HepG2 (cell line): Measurements from ENCODE around the gene MX2. TPM values are rescaled to one million over a fixed set of nuclear protein-coding genes. Genes with fewer than 3 reads are reported as not detected.
A peak's percentile ranks its signal among the peaks of the same experiment; 100 is the strongest.

Experiments used
- ATAC-seq: fragments of 200-7000 bp; cut with Tn5 transposase; 3 replicates; pipeline ENCODE4 v1.9.1; 2020; ENCODE audit warnings: mild to moderate bottlenecking, moderate library complexity
- BruUV-seq: library from RNA; stranded (reverse); fragments of 400-500 nt; replicated peaks from 2 replicates; lab custom pipeline; 2021; lab: Mats Ljungman, UMichigan
- CTCF ChIA-PET: fragments of 300-600 bp; formaldehyde crosslinking; extraction: SDS; loops from one replicate; lab custom pipeline; 2021; ENCODE audit warnings: low total read pairs, inconsistent platforms, low intra/inter-chr PET ratio; lab: Yijun Ruan, JAX
- POLR2A ChIA-PET: fragments of 350-600 bp; sonication (Branson Sonifier 250); formaldehyde crosslinking; loops from one replicate; lab custom pipeline; 2020; ENCODE audit warnings: antibody characterized with exemption, inconsistent platforms; lab: Yijun Ruan, JAX
- DNase-seq: peaks from one replicate; pipeline ENCODE4 v3.0.0-alpha.2; 2015; ENCODE audit warnings: low spot score
- FAIRE-seq: peaks from 3 replicates; lab custom pipeline; 2011; peaks lifted over from hg19 to GRCh38; lab: Jason Lieb, UNC
- H2AFZ ChIP-seq: one replicate; pipeline ENCODE4 v1.6.1; 2011; ENCODE audit warnings: low read length, inconsistent platforms
- H3K27ac ChIP-seq: fragments of 300-600 bp; 3 replicates; pipeline ENCODE4 v1.8.0; 2011; ENCODE audit warnings: mixed run types, mild to moderate bottlenecking, mixed read lengths, low read length, inconsistent platforms; ENCODE audit not compliant: insufficient read depth; ENCODE audit errors: extremely low read length
- H3K27me3 ChIP-seq, 2 experiments: fragments of 200-600 bp in 1 of 2; 2 replicates in 1 of 2; 3 replicates in 1 of 2; pipeline versions ENCODE4 v1.6.0 to v1.8.0; 2011; ENCODE audit warnings: low read length in 2 of 2, mild to moderate bottlenecking in 2 of 2, moderate library complexity in 2 of 2, inconsistent platforms in 1 of 2; ENCODE audit not compliant: insufficient read depth in 2 of 2, control insufficient read depth in 1 of 2
- H3K36me3 ChIP-seq, 2 experiments: fragments of 200-600 bp in 1 of 2; replicated peaks in 1 of 2; 2 replicates in 1 of 2; 3 replicates in 1 of 2; pipeline versions ENCODE4 v1.5.1 to v1.8.0; 2011; ENCODE audit warnings: low read length in 2 of 2, inconsistent platforms in 1 of 2; ENCODE audit not compliant: insufficient read depth in 2 of 2, control insufficient read depth in 1 of 2
- H3K4me1 ChIP-seq: 2 replicates; pipeline ENCODE4 v1.5.1; 2012; ENCODE audit warnings: low read length, inconsistent platforms; ENCODE audit not compliant: insufficient read depth
- H3K4me2 ChIP-seq: 2 replicates; pipeline ENCODE4 v1.6.0; 2011; ENCODE audit warnings: low read depth, low read length, inconsistent platforms
- H3K4me3 ChIP-seq, 3 experiments: fragments of 200-600 bp in 1 of 3; sonication (generic), shearing (Covaris generic) in 1 of 3; replicated peaks in 1 of 3; 2 replicates each; pipeline ENCODE4 v1.5.1; 2011 to 2016; ENCODE audit warnings: low read length in 3 of 3, inconsistent platforms in 2 of 3, low read depth in 2 of 3, mild to moderate bottlenecking in 2 of 3, control low read depth in 1 of 3, mixed read lengths in 1 of 3; ENCODE audit not compliant: insufficient read depth in 1 of 3
- H3K79me2 ChIP-seq: one replicate; pipeline ENCODE4 v1.6.1; 2011; ENCODE audit warnings: low read length, inconsistent platforms; ENCODE audit not compliant: insufficient read depth
- H3K9ac ChIP-seq: 2 replicates; pipeline ENCODE4 v1.6.0; 2011; ENCODE audit warnings: mild to moderate bottlenecking, low read depth, low read length, inconsistent platforms; ENCODE audit not compliant: insufficient read depth
- H3K9me3 ChIP-seq: 2 replicates; pipeline ENCODE4 v1.5.1; 2012; ENCODE audit warnings: mild to moderate bottlenecking, low read length
- H4K20me1 ChIP-seq: 2 replicates; pipeline ENCODE4 v1.6.0; 2011; ENCODE audit warnings: inconsistent platforms, mild to moderate bottlenecking, low read length, moderate library complexity; ENCODE audit not compliant: insufficient read depth
- CEBPB ChIP-seq: IDR thresholded peaks from 2 replicates; pipeline ENCODE4 v1.6.1; 2011; ENCODE audit warnings: low read depth, low read length, improper control_type of control experiment, borderline replicate concordance
- CHD2 ChIP-seq: IDR thresholded peaks from 2 replicates; pipeline ENCODE4 v1.6.1; 2011; ENCODE audit warnings: low read depth, low read length, improper control_type of control experiment
- ESRRA ChIP-seq: sonication (generic); formaldehyde crosslinking; IDR thresholded peaks from 2 replicates; pipeline ENCODE4 v1.5.1; 2020; ENCODE audit warnings: mild to moderate bottlenecking, low read depth, missing genetic modification reagents
- PLSCR1 ChIP-seq: sonication (generic); formaldehyde crosslinking; IDR thresholded peaks from 2 replicates; pipeline ENCODE4 v1.5.0; 2020; ENCODE audit warnings: missing genetic modification reagents, mild to moderate bottlenecking, borderline replicate concordance
- ZFP37 ChIP-seq: sonication (generic); formaldehyde crosslinking; IDR thresholded peaks from 2 replicates; pipeline ENCODE4 v1.4.0; 2020; ENCODE audit warnings: missing genetic modification reagents, borderline replicate concordance
- ZFP41 ChIP-seq: sonication (generic); formaldehyde crosslinking; IDR thresholded peaks from 2 replicates; pipeline ENCODE4 v1.4.0; 2020; ENCODE audit warnings: mild to moderate bottlenecking, missing genetic modification reagents, borderline replicate concordance
- WGBS: methylation state at CpG from one replicate; pipeline ENCODE4 v1.1.6; 2017; ENCODE audit warnings: low lambda C conversion rate; 5-methylcytosine and 5-hydroxymethylcytosine counted together
- in situ Hi-C: cut with HindIII; loops from 2 replicates; pipeline ENCODE4 v1.10.0; 2017; ENCODE audit warnings: low pct_unique_long_range_greater_than_20kb; ENCODE audit not compliant: extremely low pct_ligation_motif_present
- intact Hi-C: fragments of 100-400 bp; cut with micrococcal nuclease; formaldehyde crosslinking; loops from one replicate; pipeline ENCODE4 v1.10.0; 2022; ENCODE audit not compliant: unreplicated experiment
- polyA plus RNA-seq, 8 experiments: library from polyadenylated mRNA; depleted of rRNA in 3 of 8; stranded (reverse) in 7 of 8; unstranded in 1 of 8; fragments of >200 nt; fragmentation: Illumina TruSeq in 4 of 8; extraction: Trizol in 4 of 8; gene quantifications; 2 replicates each; pipeline versions ENCODE4 v1.2.1 to v1.2.3, GENCODE V29; 2011 to 2016; ENCODE audit warnings: low read depth in 4 of 8, missing spikeins in 1 of 8, mixed read lengths in 1 of 8; ENCODE audit not compliant: insufficient read depth in 1 of 8
- total RNA-seq, 5 experiments: library from RNA; depleted of rRNA; stranded (reverse); fragments of >200 nt; fragmentation: Illumina TruSeq; extraction: Trizol; gene quantifications; 2 replicates each; pipeline ENCODE4 v1.2.3, GENCODE V29; 2016; ENCODE audit warnings: low read depth in 1 of 5

The MX2 gene
- total and polyA plus RNA-seq, 2 of the 13 experiments (the other 11 are each of a cell fraction or from before 2014, with no cell fraction given), result 24.0 to 35.7 TPM

DNA sequence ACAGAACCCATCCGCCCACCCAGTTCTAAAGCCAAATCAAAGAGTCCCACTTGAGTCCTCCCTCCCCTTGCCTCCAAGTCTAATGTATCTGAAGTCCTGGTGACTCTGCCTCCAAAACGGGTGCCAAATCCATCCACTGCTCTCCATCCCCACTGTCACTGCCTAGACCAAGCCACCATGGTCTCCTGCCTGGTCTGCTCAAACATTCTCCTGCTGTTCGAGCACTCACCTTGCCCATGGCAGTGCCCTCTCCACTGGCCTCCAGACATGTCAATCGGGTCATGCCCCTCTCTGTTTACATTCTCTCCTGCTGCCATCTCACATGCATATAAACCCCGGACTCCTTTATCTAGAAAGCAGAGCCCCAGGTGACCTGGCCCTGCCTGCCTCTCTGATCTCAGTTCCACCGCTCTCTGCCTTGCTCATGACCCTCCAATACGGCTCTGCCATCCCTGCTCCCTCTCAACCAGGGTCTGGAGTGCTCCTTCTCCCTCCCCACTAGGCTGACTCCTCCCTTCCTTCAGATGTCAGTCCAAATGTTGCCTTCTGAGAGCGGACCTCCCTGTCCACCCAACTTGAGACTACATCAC is 32.1 kb downstream of the MX2 start:
- CTCF ChIA-PET, result no interaction called here

DNA sequence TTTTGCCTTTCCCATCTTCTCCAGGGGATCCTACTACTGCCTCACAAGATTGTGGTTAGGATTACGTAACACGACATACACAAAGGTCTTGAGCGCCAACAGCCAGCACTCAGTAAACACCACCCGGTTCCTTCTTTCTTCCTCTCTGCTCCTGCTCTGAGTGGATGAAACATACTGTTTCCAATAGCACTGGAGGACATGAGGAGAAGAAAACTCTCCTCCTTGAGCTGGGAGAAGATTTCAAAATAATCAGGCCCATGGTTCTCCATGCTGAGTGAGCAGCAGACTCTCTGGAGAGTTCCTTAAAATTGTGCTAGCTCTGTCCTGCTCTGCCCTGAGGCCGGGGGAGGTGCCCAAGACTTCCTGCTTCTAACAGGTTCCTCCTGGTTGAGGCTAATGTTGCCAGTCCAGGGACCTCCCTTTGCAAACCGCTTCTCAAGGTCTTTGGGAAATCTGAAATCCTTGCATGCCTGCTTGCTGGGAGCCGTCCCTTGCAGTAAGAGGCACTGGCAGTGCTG is 34.8 kb downstream of the MX2 start:
- no peaks in the 10 kb centered on the region for H3K79me2 ChIP-seq

More for the DNA sequence above, 32.1 kb downstream of the MX2 start:
- Histone ChIP-seq H3K9me3 (no peaks in the 10 kb centered on the region), H3K27me3 (no peaks in the 10 kb centered on the region), H3K27ac (no peak overlapping the region), H2AFZ (no peak overlapping the region), H3K36me3 (peaks cover 2 to 22% of the 10 kb centered on the region in 2 experiments; a peak in 4 of 5 replicates), H3K9ac (no peak overlapping the region), H3K4me3 (no peak overlapping the region), H3K4me1 (no peaks in the 10 kb centered on the region), H3K4me2 (no peak overlapping the region), H3K79me2 (no peaks in the 10 kb centered on the region), H4K20me1 (no peaks in the 10 kb centered on the region)
- TF ChIP-seq ZFP41 (CRISPR knock-in tag), result no peak
- WGBS, result 83% methylated on average over 8 of the region's 8 CpGs
- no peak for FAIRE-seq
- intact Hi-C loops, result no loop called here
- POLR2A ChIA-PET, result no interaction called here
- BruUV-seq, result no TSS peak
- no peak for ATAC-seq
- in situ Hi-C loops, result no loop called here
- no peak for DNase-seq

More for the DNA sequence above, 34.8 kb downstream of the MX2 start:
- WGBS, result 87% methylated on average over 5 of the region's 7 CpGs
- ChIA-PET POLR2A (no interaction called here), CTCF (no interaction called here)
- no peak overlapping the region for H3K4me3 ChIP-seq
- in situ Hi-C loops, result no loop called here
- no peak for DNase-seq
- intact Hi-C loops, result no loop called here
- peaks cover 2 to 30% of the 10 kb centered on the region in 2 experiments; a peak in 4 of 5 replicates for H3K36me3 ChIP-seq
- no peak for ATAC-seq
- FAIRE-seq, result no peak
- H2AFZ ChIP-seq, result no peak overlapping the region
- H3K9ac ChIP-seq, result no peak overlapping the region
- no peaks in the 10 kb centered on the region for H3K27me3 ChIP-seq
- H3K9me3 ChIP-seq, result no peaks in the 10 kb centered on the region
- no peaks in the 10 kb centered on the region for H4K20me1 ChIP-seq
- TF ChIP-seq ESRRA (CRISPR knock-in tag), result no peak
- TF ChIP-seq CEBPB, result peak; percentile 50; the same call in 1 of the 2 replicates
- TF ChIP-seq PLSCR1 (CRISPR knock-in tag), result no peak
- TF ChIP-seq ZFP37 (CRISPR knock-in tag), result no peak
- TF ChIP-seq CHD2, result no peak
- H3K27ac ChIP-seq, result no peak overlapping the region
- H3K4me1 ChIP-seq, result no peaks in the 10 kb centered on the region
- no TSS peak for BruUV-seq
- no peak overlapping the region for H3K4me2 ChIP-seq
